Activated T-cell treated with anti-CD3 and anti-CD28 coated beads, Interleukin-2, amount 50 U/mL, for 48 hours (primary cell): ENCODE data around the gene PIK3R5.
"Not testable (repeated sequence)": the region's sequence is repeated elsewhere in the genome, so short reads cannot be mapped to it uniquely, and the experiment has no call there.

Source experiments
- DNase-seq, 2 experiments: peaks; one replicate each; pipeline ENCODE4 v3.0.0-alpha.2; 2020

PIK3R5 gene

DNA sequence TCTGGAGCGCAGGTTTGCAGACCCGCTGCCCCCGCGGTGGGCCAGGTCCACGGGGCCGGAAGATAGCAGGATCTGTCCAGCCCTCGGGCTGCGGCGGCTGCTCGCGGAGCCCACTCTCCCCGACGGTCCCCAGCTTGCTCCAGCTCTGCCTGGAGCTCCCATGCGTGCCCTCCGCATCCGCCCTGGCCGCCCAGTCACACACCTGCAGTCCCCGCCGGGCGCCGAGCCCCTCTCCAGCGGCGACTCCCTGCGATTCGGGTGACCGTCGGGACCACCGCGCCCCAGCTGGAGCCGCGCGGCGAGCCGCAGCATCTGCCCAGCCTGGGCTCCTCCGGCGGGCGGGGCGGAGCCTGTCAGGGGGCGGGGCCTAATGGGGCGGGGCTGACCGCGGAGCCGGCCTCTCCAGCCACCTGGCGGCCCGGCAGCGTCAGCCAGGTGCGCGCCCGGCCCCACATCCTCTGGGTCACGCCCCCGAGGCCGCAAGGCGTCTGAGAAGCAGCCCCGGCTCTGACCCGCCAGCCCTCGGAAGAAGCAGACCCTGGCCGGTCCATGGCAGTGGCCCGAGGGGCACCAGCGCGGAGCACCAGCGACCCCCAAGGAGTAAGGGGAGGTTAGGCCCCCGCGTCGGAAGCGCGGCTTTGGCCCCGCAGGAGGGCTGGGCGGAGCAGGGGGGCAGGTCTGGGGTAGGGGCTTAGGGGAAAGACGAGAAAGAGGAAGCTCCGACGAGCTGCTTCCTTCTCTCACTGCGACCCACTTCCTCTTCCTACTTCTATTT lies at the start of gene PIK3R5:
Gene PIK3R5, minus strand, starts transcription at position 314 of the 775 bp plus-strand sequence. CDS start 54,213 bp downstream, outside the sequence.
- DNase-seq: peak; percentile 86 to 91

DNA sequence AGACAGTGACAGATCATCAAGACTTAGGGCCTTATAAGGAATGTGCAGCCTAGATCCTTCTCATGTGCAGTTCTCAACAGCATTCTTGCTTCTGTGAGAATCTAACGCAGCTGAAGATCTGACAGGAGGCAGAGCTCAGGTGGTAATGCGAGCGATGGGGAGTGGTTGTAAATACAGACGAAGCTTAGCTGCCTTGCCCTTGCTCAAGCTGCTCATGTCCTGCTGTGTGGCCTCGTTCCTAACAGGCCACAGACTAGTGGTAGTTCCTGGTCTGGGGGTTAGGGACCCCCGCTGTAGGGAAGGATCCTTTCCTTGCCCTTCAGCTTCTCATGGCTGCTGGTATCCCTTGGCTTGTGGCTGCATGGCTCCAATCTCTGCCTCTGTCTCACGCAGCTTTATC lies 45.5 kb upstream of the PIK3R5 start:
- no peak for DNase-seq

DNA sequence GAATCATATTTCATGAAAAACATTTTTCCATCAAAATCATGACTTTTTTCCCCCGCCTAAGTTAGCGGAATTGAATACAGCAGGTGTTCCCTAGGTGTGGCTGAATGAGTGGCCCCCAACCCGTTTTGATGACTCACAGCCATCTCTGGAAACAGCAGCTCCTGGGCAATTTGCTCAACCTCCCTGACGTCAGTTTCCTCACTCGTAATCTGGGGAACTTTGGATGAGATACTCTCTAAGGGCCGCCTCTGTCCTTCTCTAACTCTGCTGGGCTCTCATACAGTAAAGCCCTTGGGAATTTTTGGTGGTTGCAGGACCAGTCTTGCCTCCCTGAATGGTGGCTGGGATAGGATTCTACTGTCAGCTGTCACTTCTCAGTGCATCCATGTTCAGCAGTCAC lies 44.2 kb upstream of the PIK3R5 start:
- no peak for DNase-seq

DNA sequence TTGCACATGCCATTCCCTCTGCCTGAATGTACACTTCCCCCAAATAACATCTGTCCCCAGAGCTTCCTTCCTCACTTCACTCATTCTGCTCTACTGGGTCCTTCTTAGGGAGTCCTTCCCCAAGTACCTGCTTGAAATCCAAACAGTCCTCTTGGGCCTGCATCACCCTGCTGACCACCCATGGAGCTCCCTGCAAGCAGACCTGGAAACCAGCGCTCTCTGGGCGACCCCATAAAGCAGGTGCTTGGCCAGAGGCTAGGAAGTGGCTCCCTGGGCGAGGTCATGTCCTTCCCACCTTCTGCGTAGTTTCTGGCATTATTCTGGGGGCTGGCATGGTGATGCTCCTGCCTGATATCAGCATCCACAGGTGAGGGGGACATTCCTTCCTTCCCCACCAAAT lies 43.6 kb upstream of the PIK3R5 start:
- no peak for DNase-seq

DNA sequence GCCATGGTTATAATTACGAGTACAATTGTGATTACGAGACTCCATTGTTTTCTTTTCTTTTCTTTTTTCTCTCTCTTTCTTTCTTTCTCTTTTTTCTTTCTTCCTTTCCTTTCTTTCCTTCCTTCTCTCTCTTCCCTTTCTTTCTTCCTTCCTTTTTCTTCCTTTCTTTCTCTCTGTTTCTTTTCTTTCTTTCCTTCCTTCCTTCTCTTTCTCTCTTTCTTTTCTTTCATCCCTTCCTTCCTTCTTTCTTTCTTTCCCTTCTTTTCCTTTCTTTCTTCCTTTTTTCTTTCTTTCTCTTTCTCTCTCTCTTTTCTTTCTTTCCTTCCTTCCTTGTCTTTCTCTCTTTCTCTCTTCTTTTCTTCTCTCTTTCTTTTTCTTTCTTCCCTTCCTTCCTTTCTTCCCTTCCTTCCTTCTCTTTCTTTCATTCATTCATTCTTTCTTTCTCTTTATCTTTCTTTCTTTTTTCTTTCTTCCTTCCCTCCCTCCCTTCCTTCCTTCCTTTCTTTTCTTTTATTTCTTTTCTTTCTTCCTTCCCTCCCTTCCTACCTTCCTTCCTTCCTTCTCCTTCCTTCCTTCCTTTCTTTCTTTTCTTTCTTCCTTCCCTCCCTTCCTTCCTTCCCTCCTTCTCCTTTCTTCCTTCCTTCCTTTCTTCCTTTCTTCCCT lies 41.7 kb upstream of the PIK3R5 start:
- DNase-seq: no peak

GRCh38 chr17:9006175-9006767 lies 40.8 kb upstream of the PIK3R5 start:
- DNase-seq: no peak

DNA sequence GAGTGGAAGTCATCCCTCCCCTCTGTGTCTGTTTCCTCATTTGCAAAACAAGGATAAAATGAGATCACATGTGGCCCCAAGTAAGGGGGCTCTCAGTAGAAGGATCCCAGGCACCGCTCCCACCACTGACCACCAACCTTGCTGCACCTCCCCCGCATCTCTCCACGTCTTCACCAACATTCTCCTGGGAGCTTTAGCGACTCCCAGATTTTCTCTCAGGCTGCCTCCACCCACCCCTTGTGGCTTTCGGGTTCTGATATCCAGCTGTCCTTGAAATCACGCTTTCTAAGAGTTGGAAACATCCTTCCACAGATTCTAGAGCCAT lies 39.4 kb upstream of the PIK3R5 start:
- no peak for DNase-seq

- DNase-seq: peak in 1 of 2 experiments; percentile 37
These were observed 38.8 kb upstream of the PIK3R5 start for GRCh38 chr17:9004132-9004960.

- DNase-seq: peak in 1 of 2 experiments; percentile 33
These were observed 38.0 kb upstream of the PIK3R5 start for GRCh38 chr17:9003355-9004131.

DNA sequence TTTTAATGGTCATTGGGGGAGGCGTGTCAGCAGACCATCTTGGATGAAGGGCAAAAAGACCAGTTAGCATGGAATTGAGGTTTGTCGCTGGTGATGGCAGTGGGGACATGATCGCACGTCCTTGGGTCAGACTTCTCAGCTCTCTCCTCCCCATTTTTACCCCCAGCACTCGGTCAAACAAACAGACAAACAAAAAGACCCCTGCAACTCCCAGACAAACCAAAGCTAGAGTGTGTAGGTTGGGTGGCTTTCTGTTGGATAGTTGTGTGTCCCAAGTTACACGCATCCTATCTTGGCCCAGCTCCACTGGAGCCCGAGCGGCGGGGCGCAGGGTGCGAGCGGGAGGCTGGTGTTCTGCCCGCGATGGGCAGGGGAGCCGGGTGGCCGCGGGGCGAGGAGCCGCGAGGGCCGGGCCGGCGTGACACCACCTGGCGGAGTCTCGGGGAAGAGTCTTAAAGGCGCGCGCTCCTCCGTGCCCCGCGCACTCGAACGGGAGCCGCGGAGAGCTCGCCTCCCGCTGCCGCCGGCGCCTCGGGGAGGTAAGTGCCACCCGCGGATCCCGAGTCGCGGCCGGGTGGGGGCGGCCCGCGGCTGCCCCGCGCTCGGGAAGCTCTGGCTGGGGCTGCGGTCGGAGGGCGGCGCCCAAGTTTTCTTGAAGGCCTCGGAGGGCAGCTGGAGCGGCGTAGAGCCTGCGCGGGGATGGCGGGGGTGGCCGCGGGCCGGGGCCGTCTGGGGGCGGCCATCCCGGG lies 37.3 kb upstream of the PIK3R5 start:
- DNase-seq: peak; percentile 58 to 65

DNA sequence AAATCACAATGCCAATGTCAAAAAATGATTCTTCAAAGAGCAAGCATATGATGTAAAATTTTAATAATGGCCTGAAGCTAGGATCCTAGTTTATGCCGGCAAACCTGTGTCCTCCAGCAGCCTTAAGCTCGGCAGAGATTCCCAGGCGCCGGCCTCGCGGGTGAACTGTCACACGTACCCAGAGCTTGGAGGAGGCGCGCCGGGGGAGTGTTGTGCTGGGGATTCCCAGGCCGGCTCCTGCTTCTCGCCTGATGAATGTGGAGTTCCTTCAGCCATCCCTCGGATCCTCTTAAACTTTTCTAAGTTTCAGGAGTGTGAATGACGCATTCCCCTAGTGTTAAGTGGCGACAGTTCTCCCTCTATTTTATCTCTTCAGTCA lies 36.7 kb upstream of the PIK3R5 start:
- no peak for DNase-seq

DNA sequence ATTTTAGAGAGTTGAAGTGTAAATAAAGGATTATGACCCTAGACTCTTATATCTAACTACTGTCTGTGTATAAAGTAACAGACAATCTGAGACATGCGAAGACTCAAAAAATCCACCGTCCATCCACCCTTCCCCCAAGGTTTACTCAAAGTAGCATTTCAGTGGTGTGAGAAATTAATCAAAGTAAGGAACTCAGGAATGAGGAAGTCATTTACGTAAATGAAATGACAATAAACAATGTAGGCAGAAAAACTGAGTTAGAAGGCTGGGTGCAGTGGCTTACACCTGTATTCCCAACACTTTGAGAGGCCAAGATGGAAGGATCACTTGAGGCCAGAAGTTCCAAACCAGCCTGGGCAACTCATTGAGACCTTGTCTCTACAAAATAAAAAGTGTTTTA lies 36.1 kb upstream of the PIK3R5 start:
- DNase-seq: no peak

GRCh38 chr17:8997994-8998628 lies 32.6 kb upstream of the PIK3R5 start:
- peak; percentile 86 for DNase-seq

DNA sequence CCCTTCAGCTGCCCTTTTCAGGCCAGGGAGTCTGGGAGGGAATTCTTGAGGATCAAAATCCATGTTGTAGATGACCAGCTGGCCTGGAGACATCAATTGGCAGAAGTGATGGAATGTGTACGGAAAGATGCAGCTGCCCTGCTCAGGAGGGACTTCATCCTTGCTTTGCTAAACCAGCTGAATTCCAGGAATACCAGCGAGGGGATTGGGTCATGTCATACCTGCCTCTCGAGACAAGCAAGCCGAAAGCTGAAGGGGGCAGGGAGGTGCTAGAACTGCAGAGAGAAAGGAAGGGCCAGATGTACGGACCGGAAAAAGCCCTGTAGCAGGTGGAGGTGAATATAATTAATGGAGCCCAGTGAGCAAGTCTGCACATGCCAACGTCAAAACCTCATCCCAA lies 30.2 kb upstream of the PIK3R5 start:
- no peak for DNase-seq

DNA sequence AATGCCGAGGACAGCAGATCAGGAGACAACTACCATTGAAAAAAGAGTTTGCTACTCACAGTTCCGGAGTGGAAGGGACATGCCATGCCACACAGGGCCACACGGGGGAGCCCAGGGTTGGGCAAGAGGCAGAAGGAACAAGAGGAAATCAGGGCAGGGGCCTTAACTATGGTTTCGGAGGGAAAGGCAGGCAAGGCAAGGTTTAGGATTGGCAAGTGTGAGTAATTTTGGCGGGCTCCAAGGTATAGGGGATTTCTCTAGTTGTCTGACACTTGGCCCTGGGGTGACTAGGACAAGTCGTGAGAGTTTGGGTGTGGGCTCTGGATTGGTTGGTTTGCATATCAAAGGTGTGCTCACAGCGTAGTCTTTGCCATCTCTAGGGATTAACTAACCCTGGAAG lies 28.8 kb upstream of the PIK3R5 start:
- peak; percentile 86 to 87 for DNase-seq

- peak; percentile 74 to 76 for DNase-seq
These were observed 26.2 kb upstream of the PIK3R5 start for GRCh38 chr17:8991514-8992285.

- DNase-seq: not testable (repeated sequence)
These were observed 22.9 kb upstream of the PIK3R5 start for GRCh38 chr17:8988263-8988935.

DNA sequence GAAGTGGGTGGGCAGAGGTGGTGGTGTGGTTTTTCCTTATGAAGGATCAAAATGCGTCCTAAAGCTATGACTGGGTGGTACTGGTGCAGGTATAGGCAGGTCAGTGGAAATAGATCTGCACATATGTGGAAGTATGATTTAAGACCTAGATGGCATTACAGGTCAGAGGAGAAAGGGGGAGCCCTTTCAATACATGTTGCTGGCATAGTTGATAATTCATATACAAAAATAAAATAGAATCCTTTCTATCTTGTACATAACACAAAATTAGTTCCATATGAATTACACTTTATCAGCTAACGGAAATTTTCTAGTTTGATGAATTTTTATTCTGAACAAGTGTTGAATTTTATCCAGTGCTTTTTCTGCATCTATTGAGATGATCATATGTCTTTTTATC lies 20.8 kb upstream of the PIK3R5 start:
- DNase-seq: no peak

- no peak for DNase-seq
These were observed 19.7 kb upstream of the PIK3R5 start for GRCh38 chr17:8985054-8985701.
